ENCODE measurements around the gene MRPS10. TPM values are rescaled to one million over a fixed set of nuclear protein-coding genes. Genes with fewer than 3 reads are reported as not detected.
"Not testable (repeated sequence)": the region's sequence is repeated elsewhere in the genome, so short reads cannot be mapped to it uniquely, and the experiment has no call there.

Gene MRPS10
- total and polyA plus RNA-seq, 4 experiments from 2014 or later, result 22.6 to 57.5 (median 32.7) TPM

- H3K4me1 Mint-ChIP-seq, result peaks cover 0 to 5% (median under 1%) of the 10 kb centered on the region in 4 donors
- POLR2A ChIA-PET (ENCODE audit: partially characterized antibody), result interaction anchor here (1.0 kb wide), 1 partner anchor 11 kb away, joined by 3 read pairs; no protein-coding TSS in a partner anchor
These were observed 6.8 kb upstream of the MRPS10 start for GRCh38 chr6:42224222-42225028.

GRCh38 chr6:42222448-42222847, 4.8 kb upstream of the MRPS10 start:
- Histone ChIP-seq H3K4me1 (ENCODE audit: insufficient read depth, low read length) (no peaks in the 10 kb centered on the region), H3K36me3 (ENCODE audit: insufficient read depth, low read length) (peaks cover 4% of the 10 kb centered on the region), H3K27me3 (ENCODE audit: insufficient read depth, low read length) (no peaks in the 10 kb centered on the region), H3K27ac (ENCODE audit: low read depth, low read length) (no peak overlapping the region), H3K9me3 (ENCODE audit: control insufficient read depth in 1 of 2, low read length in 2 of 2) (no peaks in the 10 kb centered on the region), H3K4me3 (ENCODE audit: low read length in 2 of 2) (no peak overlapping the region)
- peaks cover 3 to 9% (median 4%) of the 10 kb centered on the region in 4 donors for H3K4me1 Mint-ChIP-seq
- H3K9me3 Mint-ChIP-seq, result no peaks in the 10 kb centered on the region
- no peak overlapping the region for H3K27ac Mint-ChIP-seq
- DNase-seq, result no peak
- intact Hi-C loops (cut with micrococcal nuclease), result no loop called here
- ChIA-PET POLR2A (ENCODE audit: partially characterized antibody) (no interaction called here), CTCF (ENCODE audit: partially characterized antibody) (no interaction called here)
- no peak overlapping the region for H3K4me3 Mint-ChIP-seq
- no peaks in the 10 kb centered on the region for H3K27me3 Mint-ChIP-seq
- peaks cover 5 to 6% of the 10 kb centered on the region in 2 donors for H3K36me3 Mint-ChIP-seq

More at GRCh38 chr6:42224222-42225028, 6.8 kb upstream of the MRPS10 start:
- no peaks in the 10 kb centered on the region for H3K27me3 ChIP-seq (ENCODE audit: insufficient read depth, low read length)
- intact Hi-C loops (cut with micrococcal nuclease), result no loop called here
- CTCF ChIA-PET (ENCODE audit: partially characterized antibody), result interaction anchor here (3.2 kb wide), 1 partner anchor 9 kb away, joined by 17 read pairs; the partner anchor contains the start of gene MRPS10
- Mint-ChIP-seq H3K4me3 (no peak overlapping the region), H3K36me3 (peaks cover 16 to 20% of the 10 kb centered on the region in 2 donors), H3K27ac (peak overlapping the region in 1 of 7 donors; percentile 59), H3K9me3 (no peaks in the 10 kb centered on the region), H3K27me3 (no peaks in the 10 kb centered on the region)
- no peak for DNase-seq
- no peak overlapping the region for H3K4me3 ChIP-seq (ENCODE audit: low read length in 2 of 2)
- no peaks in the 10 kb centered on the region for H3K9me3 ChIP-seq (ENCODE audit: control insufficient read depth in 1 of 2, low read length in 2 of 2)
- no peak overlapping the region for H3K27ac ChIP-seq (ENCODE audit: low read depth, low read length)
- H3K4me1 ChIP-seq (ENCODE audit: insufficient read depth, low read length), result no peaks in the 10 kb centered on the region
- peaks cover 14% of the 10 kb centered on the region for H3K36me3 ChIP-seq (ENCODE audit: insufficient read depth, low read length)

- Mint-ChIP-seq H3K4me1 (peaks cover 8 to 16% (median 9%) of the 10 kb centered on the region in 4 donors), H3K27me3 (no peaks in the 10 kb centered on the region), H3K36me3 (peaks cover 3 to 5% of the 10 kb centered on the region in 2 donors), H3K27ac (no peak overlapping the region), H3K4me3 (no peak overlapping the region), H3K9me3 (no peaks in the 10 kb centered on the region)
- Histone ChIP-seq H3K9me3 (ENCODE audit: control insufficient read depth in 1 of 2, low read length in 2 of 2) (no peaks in the 10 kb centered on the region), H3K36me3 (ENCODE audit: insufficient read depth, low read length) (no peaks in the 10 kb centered on the region), H3K27ac (ENCODE audit: low read depth, low read length) (no peak overlapping the region), H3K4me3 (ENCODE audit: low read length in 2 of 2) (no peak overlapping the region), H3K27me3 (ENCODE audit: insufficient read depth, low read length) (no peaks in the 10 kb centered on the region), H3K4me1 (ENCODE audit: insufficient read depth, low read length) (peaks cover 8% of the 10 kb centered on the region)
- intact Hi-C loops (cut with micrococcal nuclease), result no loop called here
- no peak for DNase-seq
- ChIA-PET CTCF (ENCODE audit: partially characterized antibody) (no interaction called here), POLR2A (ENCODE audit: partially characterized antibody) (no interaction called here)
These were observed 3.9 kb upstream of the MRPS10 start for GRCh38 chr6:42221546-42221945.

GRCh38 chr6:42220807-42221206, 3.1 kb upstream of the MRPS10 start:
- H3K27me3 Mint-ChIP-seq, result no peaks in the 10 kb centered on the region
- POLR2A ChIA-PET (ENCODE audit: partially characterized antibody), result no interaction called here
- no peak overlapping the region for H3K27ac ChIP-seq (ENCODE audit: low read depth, low read length)
- H3K4me3 Mint-ChIP-seq, result no peak overlapping the region
- no peak overlapping the region for H3K4me3 ChIP-seq (ENCODE audit: low read length in 2 of 2)
- no peaks in the 10 kb centered on the region for H3K36me3 ChIP-seq (ENCODE audit: insufficient read depth, low read length)
- H3K9me3 ChIP-seq (ENCODE audit: control insufficient read depth in 1 of 2, low read length in 2 of 2), result no peaks in the 10 kb centered on the region
- intact Hi-C loops (cut with micrococcal nuclease), result no loop called here
- peaks cover 15% of the 10 kb centered on the region for H3K4me1 ChIP-seq (ENCODE audit: insufficient read depth, low read length)
- H3K27ac Mint-ChIP-seq, result no peak overlapping the region
- CTCF ChIA-PET (ENCODE audit: partially characterized antibody), result no interaction called here
- no peaks in the 10 kb centered on the region for H3K9me3 Mint-ChIP-seq
- DNase-seq, result no peak
- peaks cover 8 to 23% (median 14%) of the 10 kb centered on the region in 4 donors for H3K4me1 Mint-ChIP-seq
- no peaks in the 10 kb centered on the region for H3K27me3 ChIP-seq (ENCODE audit: insufficient read depth, low read length)
- peaks cover 3 to 5% of the 10 kb centered on the region in 2 donors for H3K36me3 Mint-ChIP-seq

- DNase-seq, result no peak
- peaks cover 18% of the 10 kb centered on the region for H3K36me3 ChIP-seq (ENCODE audit: insufficient read depth, low read length)
- no peaks in the 10 kb centered on the region for H3K27me3 ChIP-seq (ENCODE audit: insufficient read depth, low read length)
- no peaks in the 10 kb centered on the region for H3K9me3 ChIP-seq (ENCODE audit: control insufficient read depth in 1 of 2, low read length in 2 of 2)
- H3K27ac ChIP-seq (ENCODE audit: low read depth, low read length), result peak overlapping the region; percentile 81
- intact Hi-C loops (cut with micrococcal nuclease), result loop anchor here (1.0 to 10.0 kb wide), 9 partner anchors 172 to 662 kb away; partner anchors contain the start of genes BYSL, MED20, PRICKLE4 and RPL7L1
- ChIA-PET CTCF (ENCODE audit: partially characterized antibody) (interaction anchor here (0.7 to 5.4 kb wide), 12 partner anchors 9 to 431 kb away, joined by 3 to 59 read pairs (median 4); partner anchors contain the start of genes MED20, TAF8 and TOMM6), POLR2A (ENCODE audit: partially characterized antibody) (interaction anchor here (0.8 to 2.3 kb wide), 9 partner anchors 8 to 662 kb away, joined by 3 to 8 read pairs (median 4); partner anchors contain the start of genes BYSL, MED20, RPL7L1 and TOMM6)
- Mint-ChIP-seq H3K9me3 (no peaks in the 10 kb centered on the region), H3K4me1 (peaks cover 12 to 28% (median 20%) of the 10 kb centered on the region in 4 donors), H3K36me3 (peaks cover 18 to 21% of the 10 kb centered on the region in 2 donors), H3K4me3 (peak overlapping the region; percentile 95 to 99 (median 98)), H3K27me3 (no peaks in the 10 kb centered on the region), H3K27ac (peak overlapping the region; percentile 90 to 98 (median 97))
- H3K4me1 ChIP-seq (ENCODE audit: insufficient read depth, low read length), result peaks cover 29% of the 10 kb centered on the region
- H3K4me3 ChIP-seq (ENCODE audit: low read length in 2 of 2), result peak overlapping the region; percentile 71 to 72
These were observed 523 bp downstream of the MRPS10 start for GRCh38 chr6:42217157-42217518.

DNA sequence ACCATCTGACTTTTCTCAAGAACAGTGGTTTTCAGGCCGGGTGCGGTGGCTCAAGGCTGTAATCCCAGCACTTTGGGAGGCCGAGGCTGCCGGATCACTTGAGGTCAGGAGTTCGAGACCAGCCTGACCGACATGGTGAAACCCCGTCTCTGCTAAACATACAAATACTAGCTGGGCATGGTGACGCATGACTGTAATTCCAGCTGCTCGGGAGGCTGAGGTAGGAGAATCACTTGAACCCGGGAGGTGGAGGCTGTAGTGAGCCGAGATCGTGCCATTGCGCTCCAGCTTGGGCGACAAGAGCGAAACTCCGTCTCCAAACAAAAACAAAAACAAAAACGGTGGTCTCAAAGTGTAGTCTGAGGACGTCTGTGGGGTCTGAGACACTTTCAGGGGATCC, 1.2 kb downstream of the MRPS10 start:
- Mint-ChIP-seq H3K4me3 (peak overlapping the region; percentile 61 to 81 (median 76)), H3K27ac (peak overlapping the region in 6 of 7 donors; percentile 6 to 82 (median 54)), H3K36me3 (peaks cover 18 to 25% of the 10 kb centered on the region in 2 donors), H3K4me1 (peaks cover 12 to 28% (median 20%) of the 10 kb centered on the region in 4 donors)
- not testable (repeated sequence) for H3K27me3 ChIP-seq (ENCODE audit: insufficient read depth, low read length); H3K9me3 ChIP-seq (ENCODE audit: control insufficient read depth in 1 of 2, low read length in 2 of 2); H3K9me3 Mint-ChIP-seq; DNase-seq; H3K27ac ChIP-seq (ENCODE audit: low read depth, low read length); H3K27me3 Mint-ChIP-seq; H3K4me3 ChIP-seq (ENCODE audit: low read length in 2 of 2)
- peaks cover 29% of the 10 kb centered on the region for H3K4me1 ChIP-seq (ENCODE audit: insufficient read depth, low read length)
- intact Hi-C loops (cut with micrococcal nuclease), result loop anchor here (10.0 kb wide), 1 partner anchor 172 kb away; no protein-coding TSS in a partner anchor
- H3K36me3 ChIP-seq (ENCODE audit: insufficient read depth, low read length), result peaks cover 25% of the 10 kb centered on the region
- ChIA-PET POLR2A (ENCODE audit: partially characterized antibody) (interaction anchor here (1.1 to 2.3 kb wide), 7 partner anchors 173 to 663 kb away, joined by 3 to 8 read pairs (median 6); partner anchors contain the start of genes BYSL, MED20, RPL7L1 and TOMM6), CTCF (ENCODE audit: partially characterized antibody) (interaction anchor here (1.1 to 5.4 kb wide), 8 partner anchors 10 to 431 kb away, joined by 3 to 59 read pairs (median 5); partner anchors contain the start of genes MED20 and TOMM6)

GRCh38 chr6:42212442-42212841, 5.2 kb downstream of the MRPS10 start:
- H3K27ac Mint-ChIP-seq, result no peak overlapping the region
- CTCF ChIA-PET (ENCODE audit: partially characterized antibody), result interaction anchor here (0.6 to 1.9 kb wide), 3 partner anchors 335 to 390 kb away, joined by 3 to 6 read pairs (median 4); no protein-coding TSS in a partner anchor
- Histone ChIP-seq H3K36me3 (ENCODE audit: insufficient read depth, low read length) (peaks cover 55% of the 10 kb centered on the region), H3K4me3 (ENCODE audit: low read length in 2 of 2) (no peak overlapping the region), H3K27ac (ENCODE audit: low read depth, low read length) (no peak overlapping the region), H3K9me3 (ENCODE audit: control insufficient read depth in 1 of 2, low read length in 2 of 2) (no peaks in the 10 kb centered on the region), H3K4me1 (ENCODE audit: insufficient read depth, low read length) (peaks cover 29% of the 10 kb centered on the region), H3K27me3 (ENCODE audit: insufficient read depth, low read length) (no peaks in the 10 kb centered on the region)
- DNase-seq, result no peak
- no peaks in the 10 kb centered on the region for H3K9me3 Mint-ChIP-seq
- no peaks in the 10 kb centered on the region for H3K27me3 Mint-ChIP-seq
- intact Hi-C loops (cut with micrococcal nuclease), result loop anchor here (10.0 kb wide), 1 partner anchor 168 kb away; no protein-coding TSS in a partner anchor
- peaks cover 39 to 54% of the 10 kb centered on the region in 2 donors for H3K36me3 Mint-ChIP-seq
- peaks cover 9 to 24% (median 17%) of the 10 kb centered on the region in 4 donors for H3K4me1 Mint-ChIP-seq
- POLR2A ChIA-PET (ENCODE audit: partially characterized antibody), result no interaction called here
- H3K4me3 Mint-ChIP-seq, result no peak overlapping the region

Measured in CD4-positive, alpha-beta memory T cell (primary cell).